Lower lobe of right lung (tissue), 2 donors: Measurements from ENCODE around the gene RP9. TPM values are rescaled to one million over a fixed set of nuclear protein-coding genes. Genes with fewer than 3 reads are reported as not detected.

Experiments used
- ATAC-seq, 2 donors: fragments of 200-7000 bp; cut with Tn5 transposase; one replicate each; pipeline ENCODE4 v1.9.1; 2020 to 2022; ENCODE audit warnings: mild to moderate bottlenecking in 2 of 2, moderate library complexity in 2 of 2
- DNase-seq: peaks from one replicate; pipeline ENCODE4 v3.0.0-alpha.2; 2020
- H3K27ac ChIP-seq: fragments of 200-600 bp; one replicate; pipeline ENCODE4 v1.8.0; 2022
- H3K27me3 ChIP-seq: fragments of 200-600 bp; one replicate; pipeline ENCODE4 v1.8.0; 2022; ENCODE audit warnings: low read depth
- H3K36me3 ChIP-seq: fragments of 200-600 bp; one replicate; pipeline ENCODE4 v1.8.0; 2022; ENCODE audit warnings: mild to moderate bottlenecking
- H3K4me1 ChIP-seq: fragments of 200-600 bp; one replicate; pipeline ENCODE4 v1.8.0; 2022
- H3K4me3 ChIP-seq: fragments of 200-600 bp; one replicate; pipeline ENCODE4 v1.8.0; 2022; ENCODE audit warnings: mild to moderate bottlenecking
- H3K9me3 ChIP-seq: fragments of 200-600 bp; one replicate; pipeline ENCODE4 v1.8.0; 2022
- CTCF ChIP-seq: fragments of 200-600 bp; IDR thresholded peaks from one replicate; pipeline ENCODE4 v1.8.0; 2022; ENCODE audit warnings: antibody characterized with exemption, mild to moderate bottlenecking
- intact Hi-C: fragments of 100-400 bp; cut with DNase I; formaldehyde crosslinking; loops from one replicate; pipeline ENCODE4 v1.11.0; 2022
- total RNA-seq: library from RNA; stranded (reverse); fragmentation: NEBNext Ultra II Directional; extraction: Animal tissue kit (Norgen Biotek cat#: 25700); gene quantifications from one replicate; pipeline ENCODE4 v1.2.1, GENCODE V29; 2021
- donor health status: DM: no; HTN: yes; CAD: no; lungs with severe emphysema.

Gene RP9
- total RNA-seq, 1 donor from 2014 or later = 11.6 TPM

GRCh38 chr7:33062782-33063443 lies 46.3 kb downstream of the RP9 start:
- H3K36me3 ChIP-seq = no peaks in the 10 kb centered on the region
- H3K27me3 ChIP-seq = no peaks in the 10 kb centered on the region
- H3K4me1 ChIP-seq = peaks cover 23% of the 10 kb centered on the region
- H3K27ac ChIP-seq = peak overlapping the region; percentile 95
- DNase-seq (peak; percentile 95), ATAC-seq (peak; percentile 100)
- peaks cover 8% of the 10 kb centered on the region for H3K9me3 ChIP-seq
- TF ChIP-seq CTCF = no peak
- peak overlapping the region; percentile 93 for H3K4me3 ChIP-seq
- intact Hi-C loops = no loop called here

- intact Hi-C loops = no loop called here
- H3K4me1 ChIP-seq = peaks cover 23% of the 10 kb centered on the region
- peaks cover 8% of the 10 kb centered on the region for H3K9me3 ChIP-seq
- no peak for TF ChIP-seq CTCF
- H3K4me3 ChIP-seq = peak within 1 kb of the TSS; percentile 93
- ATAC-seq = peak; percentile 70 to 72
- no peak for DNase-seq
- H3K27me3 ChIP-seq = no peaks in the 10 kb centered on the region
- H3K36me3 ChIP-seq = no peaks in the 10 kb centered on the region
- peak within 1 kb of the TSS; percentile 95 for H3K27ac ChIP-seq
Observed at GRCh38 chr7:33062023-33062781, 47.0 kb downstream of the RP9 start, which contains the start of gene NT5C3A. NT5C3A (minus strand) TSS chr7:33062776; CDS start chr7:33062705, 71 bp downstream.

GRCh38 chr7:33061282-33061937 lies 47.8 kb downstream of the RP9 start:
- DNase-seq = no peak

GRCh38 chr7:33059635-33060034 lies 49.6 kb downstream of the RP9 start:
- DNase-seq (no peak), ATAC-seq (no peak)
- Histone ChIP-seq H3K27ac (no peak overlapping the region), H3K4me3 (no peak overlapping the region), H3K36me3 (no peaks in the 10 kb centered on the region), H3K27me3 (no peaks in the 10 kb centered on the region), H3K4me1 (peaks cover 23% of the 10 kb centered on the region), H3K9me3 (no peaks in the 10 kb centered on the region)
- intact Hi-C loops = no loop called here
- no peak for TF ChIP-seq CTCF

More at GRCh38 chr7:33061282-33061937, 47.8 kb downstream of the RP9 start:
- no peak for TF ChIP-seq CTCF
- Histone ChIP-seq H3K27me3 (no peaks in the 10 kb centered on the region), H3K36me3 (no peaks in the 10 kb centered on the region), H3K4me1 (peaks cover 23% of the 10 kb centered on the region), H3K9me3 (peaks cover 8% of the 10 kb centered on the region), H3K4me3 (peak overlapping the region; percentile 93), H3K27ac (no peak overlapping the region)
- intact Hi-C loops = no loop called here
- ATAC-seq = no peak

- DNase-seq (no peak), ATAC-seq (no peak)
- Histone ChIP-seq H3K36me3 (no peaks in the 10 kb centered on the region), H3K4me3 (no peak overlapping the region), H3K27me3 (no peaks in the 10 kb centered on the region), H3K4me1 (peaks cover 23% of the 10 kb centered on the region), H3K27ac (no peak overlapping the region), H3K9me3 (no peaks in the 10 kb centered on the region)
- no peak for TF ChIP-seq CTCF
- intact Hi-C loops = no loop called here
Observed at GRCh38 chr7:33055158-33055557, 54.0 kb downstream of the RP9 start.
